GM23338 (cell line): Measurements from ENCODE around the gene DNAH8. TPM values are rescaled to one million over a fixed set of nuclear protein-coding genes. Genes with fewer than 3 reads are reported as not detected.

Source experiments
- ATAC-seq: fragments of 200-7000 bp; cut with Tn5 transposase; 3 replicates; pipeline ENCODE4 v1.9.1; 2020
- DNase-seq: peaks from one replicate; pipeline ENCODE4 v3.0.0-alpha.2; 2015; ENCODE audit warnings: low spot score
- H2AFZ ChIP-seq: fragments of 200-600 bp; sonication (generic); 2 replicates; pipeline ENCODE4 v1.8.0; 2016; ENCODE audit warnings: antibody characterized with exemption, mild to moderate bottlenecking, moderate library complexity
- H3F3A ChIP-seq: fragments of 200-600 bp; sonication (generic); replicated peaks from 2 replicates; pipeline ENCODE4 v1.8.0; 2017; ENCODE audit warnings: antibody characterized with exemption, mixed run types, low read depth
- H3K27ac ChIP-seq: fragments of 200-600 bp; sonication (generic); 2 replicates; pipeline ENCODE4 v1.6.1; 2016; ENCODE audit warnings: low read depth
- H3K27me3 ChIP-seq: fragments of 200-600 bp; sonication (generic); 2 replicates; pipeline ENCODE4 v1.8.0; 2016; ENCODE audit warnings: mild to moderate bottlenecking, mixed run types, moderate library complexity; ENCODE audit not compliant: insufficient read depth
- H3K36me3 ChIP-seq: fragments of 200-600 bp; sonication (generic); 2 replicates; pipeline ENCODE4 v1.8.0; 2016; ENCODE audit warnings: mild to moderate bottlenecking; ENCODE audit not compliant: insufficient read depth
- H3K4me1 ChIP-seq: fragments of 200-600 bp; sonication (generic); 2 replicates; pipeline ENCODE4 v1.8.0; 2016; ENCODE audit warnings: mild to moderate bottlenecking, moderate library complexity; ENCODE audit not compliant: insufficient read depth
- H3K4me2 ChIP-seq: fragments of 200-600 bp; sonication (generic); 2 replicates; pipeline ENCODE4 v1.7.1; 2017; ENCODE audit warnings: mixed run types
- H3K4me3 ChIP-seq: fragments of 200-600 bp; sonication (generic); 2 replicates; pipeline ENCODE4 v1.6.1; 2016; ENCODE audit warnings: mixed run types
- H3K79me2 ChIP-seq: fragments of 200-600 bp; sonication (generic); replicated peaks from 2 replicates; pipeline ENCODE4 v1.8.0; 2017; ENCODE audit warnings: mild to moderate bottlenecking; ENCODE audit not compliant: insufficient read depth
- H3K9me2 ChIP-seq: fragments of 200-600 bp; sonication (generic); 2 replicates; pipeline ENCODE4 v1.8.0; 2017; ENCODE audit not compliant: insufficient read depth
- H4K20me1 ChIP-seq: fragments of 200-600 bp; sonication (generic); replicated peaks from 2 replicates; pipeline ENCODE4 v1.8.0; 2017; ENCODE audit warnings: mild to moderate bottlenecking; ENCODE audit not compliant: insufficient read depth
- H3K27ac Mint-ChIP-seq: 2 replicates; pipeline ENCODE4 v1.8.0; 2020; ENCODE audit warnings: inconsistent platforms, mild to moderate bottlenecking, moderate library complexity, mixed read lengths
- H3K27me3 Mint-ChIP-seq: 3 replicates; pipeline ENCODE4 v1.8.0; 2022; ENCODE audit warnings: low read depth, mild to moderate bottlenecking, moderate library complexity, mixed read lengths, inconsistent platforms; ENCODE audit not compliant: insufficient read depth, poor library complexity
- H3K36me3 Mint-ChIP-seq: 3 replicates; pipeline ENCODE4 v1.8.0; 2021; ENCODE audit warnings: low read depth, mild to moderate bottlenecking, inconsistent platforms, moderate library complexity, mixed read lengths
- H3K4me1 Mint-ChIP-seq: 3 replicates; pipeline ENCODE4 v1.8.0; 2020; ENCODE audit warnings: mild to moderate bottlenecking, inconsistent platforms, mixed read lengths
- H3K4me3 Mint-ChIP-seq: 3 replicates; pipeline ENCODE4 v1.8.0; 2021; ENCODE audit warnings: moderate library complexity, mild to moderate bottlenecking, inconsistent platforms, mixed read lengths
- H3K9me3 Mint-ChIP-seq: 3 replicates; pipeline ENCODE4 v1.8.0; 2020; ENCODE audit warnings: moderate library complexity, mild to moderate bottlenecking, inconsistent platforms, mixed read lengths
- EZH2 ChIP-seq: fragments of 200-600 bp; sonication (generic); IDR thresholded peaks from one replicate; pipeline ENCODE4 v1.8.0; 2017; ENCODE audit warnings: antibody characterized with exemption, mild to moderate bottlenecking, low read depth; ENCODE audit not compliant: unreplicated experiment
- JUNB ChIP-seq: IDR thresholded peaks from one replicate; pipeline ENCODE4 v1.6.1; 2016; ENCODE audit warnings: antibody characterized with exemption; ENCODE audit not compliant: unreplicated experiment
- NANOG ChIP-seq: IDR thresholded peaks from 2 replicates; pipeline ENCODE4 v1.6.1; 2016; ENCODE audit warnings: antibody characterized with exemption, borderline replicate concordance
- POLR2AphosphoS5 ChIP-seq: IDR thresholded peaks from 2 replicates; pipeline ENCODE4 v1.6.1; 2016; ENCODE audit warnings: antibody characterized with exemption, low read depth
- ZNF331 ChIP-seq: fragments of 250-450 bp; sonication (Bioruptor Pico); IDR thresholded peaks from 2 replicates; pipeline ENCODE4 v1.5.0; 2020; ENCODE audit warnings: low read depth, mild to moderate bottlenecking, moderate library complexity
- polyA plus RNA-seq: library from polyadenylated mRNA; unstranded; fragments of >200 nt; fragmentation: Nextera tagmentation; extraction: Ambion mirVana; gene quantifications from 2 replicates; pipeline ENCODE4 v1.2.1, GENCODE V29; 2016
- total RNA-seq: library from RNA; depleted of rRNA; stranded (reverse); fragments of >200 nt; shearing (Covaris generic); gene quantifications from 2 replicates; pipeline ENCODE4 v1.2.3, GENCODE V29; 2014
- TF ChIP-seq, protein P1 (sequence below): fragments of 250-450 bp; sonication (Bioruptor Pico); IDR thresholded peaks from 2 replicates; pipeline ENCODE4 v1.5.0; 2020; ENCODE audit warnings: mild to moderate bottlenecking, moderate library complexity

The DNAH8 gene
- total and polyA plus RNA-seq, 2 experiments from 2014 or later: 0.02 TPM; not detected in 1

GRCh38 chr6:38676974-38677544 lies 38.1 kb upstream of the DNAH8 start:
- H3K27ac Mint-ChIP-seq: no peak overlapping the region
- H3K4me1 Mint-ChIP-seq: no peaks in the 10 kb centered on the region; the same call in 2 of the 3 replicates
- no peak overlapping the region for H3K27ac ChIP-seq
- no peaks in the 10 kb centered on the region for H3K27me3 ChIP-seq
- H3K4me1 ChIP-seq: no peaks in the 10 kb centered on the region
- no peaks in the 10 kb centered on the region for H3K9me3 Mint-ChIP-seq
- no peak overlapping the region for H3K4me3 ChIP-seq
- no peaks in the 10 kb centered on the region for H3K9me2 ChIP-seq
- H3K36me3 Mint-ChIP-seq: peaks cover 47% of the 10 kb centered on the region
- H2AFZ ChIP-seq: no peak overlapping the region
- DNase-seq (no peak), ATAC-seq (no peak)
- no peak overlapping the region for H3K4me3 Mint-ChIP-seq
- H3K27me3 Mint-ChIP-seq: no peaks in the 10 kb centered on the region
- H4K20me1 ChIP-seq: peaks cover 35% of the 10 kb centered on the region; the same call in 1 of the 2 replicates
- H3K79me2 ChIP-seq: no peaks in the 10 kb centered on the region
- no peak overlapping the region for H3K4me2 ChIP-seq
- TF ChIP-seq EZH2 (no peak), POLR2AphosphoS5 (no peak), JUNB (no peak), ZNF331 (CRISPR knock-in tag) (no peak), NANOG (no peak)
- TF ChIP-seq, protein P1, sequence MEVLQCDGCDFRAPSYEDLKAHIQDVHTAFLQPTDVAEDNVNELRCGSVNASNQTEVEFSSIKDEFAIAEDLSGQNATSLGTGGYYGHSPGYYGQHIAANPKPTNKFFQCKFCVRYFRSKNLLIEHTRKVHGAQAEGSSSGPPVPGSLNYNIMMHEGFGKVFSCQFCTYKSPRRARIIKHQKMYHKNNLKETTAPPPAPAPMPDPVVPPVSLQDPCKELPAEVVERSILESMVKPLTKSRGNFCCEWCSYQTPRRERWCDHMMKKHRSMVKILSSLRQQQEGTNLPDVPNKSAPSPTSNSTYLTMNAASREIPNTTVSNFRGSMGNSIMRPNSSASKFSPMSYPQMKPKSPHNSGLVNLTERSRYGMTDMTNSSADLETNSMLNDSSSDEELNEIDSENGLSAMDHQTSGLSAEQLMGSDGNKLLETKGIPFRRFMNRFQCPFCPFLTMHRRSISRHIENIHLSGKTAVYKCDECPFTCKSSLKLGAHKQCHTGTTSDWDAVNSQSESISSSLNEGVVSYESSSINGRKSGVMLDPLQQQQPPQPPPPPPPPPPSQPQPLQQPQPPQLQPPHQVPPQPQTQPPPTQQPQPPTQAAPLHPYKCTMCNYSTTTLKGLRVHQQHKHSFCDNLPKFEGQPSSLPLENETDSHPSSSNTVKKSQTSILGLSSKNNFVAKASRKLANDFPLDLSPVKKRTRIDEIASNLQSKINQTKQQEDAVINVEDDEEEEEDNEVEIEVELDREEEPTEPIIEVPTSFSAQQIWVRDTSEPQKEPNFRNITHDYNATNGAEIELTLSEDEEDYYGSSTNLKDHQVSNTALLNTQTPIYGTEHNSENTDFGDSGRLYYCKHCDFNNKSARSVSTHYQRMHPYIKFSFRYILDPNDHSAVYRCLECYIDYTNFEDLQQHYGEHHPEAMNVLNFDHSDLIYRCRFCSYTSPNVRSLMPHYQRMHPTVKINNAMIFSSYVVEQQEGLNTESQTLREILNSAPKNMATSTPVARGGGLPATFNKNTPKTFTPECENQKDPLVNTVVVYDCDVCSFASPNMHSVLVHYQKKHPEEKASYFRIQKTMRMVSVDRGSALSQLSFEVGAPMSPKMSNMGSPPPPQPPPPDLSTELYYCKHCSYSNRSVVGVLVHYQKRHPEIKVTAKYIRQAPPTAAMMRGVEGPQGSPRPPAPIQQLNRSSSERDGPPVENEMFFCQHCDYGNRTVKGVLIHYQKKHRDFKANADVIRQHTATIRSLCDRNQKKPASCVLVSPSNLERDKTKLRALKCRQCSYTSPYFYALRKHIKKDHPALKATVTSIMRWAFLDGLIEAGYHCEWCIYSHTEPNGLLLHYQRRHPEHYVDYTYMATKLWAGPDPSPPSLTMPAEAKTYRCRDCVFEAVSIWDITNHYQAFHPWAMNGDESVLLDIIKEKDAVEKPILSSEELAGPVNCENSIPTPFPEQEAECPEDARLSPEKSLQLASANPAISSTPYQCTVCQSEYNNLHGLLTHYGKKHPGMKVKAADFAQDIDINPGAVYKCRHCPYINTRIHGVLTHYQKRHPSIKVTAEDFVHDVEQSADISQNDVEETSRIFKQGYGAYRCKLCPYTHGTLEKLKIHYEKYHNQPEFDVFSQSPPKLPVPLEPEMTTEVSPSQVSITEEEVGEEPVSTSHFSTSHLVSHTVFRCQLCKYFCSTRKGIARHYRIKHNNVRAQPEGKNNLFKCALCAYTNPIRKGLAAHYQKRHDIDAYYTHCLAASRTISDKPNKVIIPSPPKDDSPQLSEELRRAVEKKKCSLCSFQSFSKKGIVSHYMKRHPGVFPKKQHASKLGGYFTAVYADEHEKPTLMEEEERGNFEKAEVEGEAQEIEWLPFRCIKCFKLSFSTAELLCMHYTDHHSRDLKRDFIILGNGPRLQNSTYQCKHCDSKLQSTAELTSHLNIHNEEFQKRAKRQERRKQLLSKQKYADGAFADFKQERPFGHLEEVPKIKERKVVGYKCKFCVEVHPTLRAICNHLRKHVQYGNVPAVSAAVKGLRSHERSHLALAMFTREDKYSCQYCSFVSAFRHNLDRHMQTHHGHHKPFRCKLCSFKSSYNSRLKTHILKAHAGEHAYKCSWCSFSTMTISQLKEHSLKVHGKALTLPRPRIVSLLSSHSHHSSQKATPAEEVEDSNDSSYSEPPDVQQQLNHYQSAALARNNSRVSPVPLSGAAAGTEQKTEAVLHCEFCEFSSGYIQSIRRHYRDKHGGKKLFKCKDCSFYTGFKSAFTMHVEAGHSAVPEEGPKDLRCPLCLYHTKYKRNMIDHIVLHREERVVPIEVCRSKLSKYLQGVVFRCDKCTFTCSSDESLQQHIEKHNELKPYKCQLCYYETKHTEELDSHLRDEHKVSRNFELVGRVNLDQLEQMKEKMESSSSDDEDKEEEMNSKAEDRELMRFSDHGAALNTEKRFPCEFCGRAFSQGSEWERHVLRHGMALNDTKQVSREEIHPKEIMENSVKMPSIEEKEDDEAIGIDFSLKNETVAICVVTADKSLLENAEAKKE (CRISPR knock-in tag): no peak
- H3K36me3 ChIP-seq: peaks cover 16% of the 10 kb centered on the region
- H3F3A ChIP-seq: no peaks in the 10 kb centered on the region; the same call in 1 of the 2 replicates
